A549 (cell line): Measurements from ENCODE around the gene NXNL2.

Source experiments
- CTCF ChIP-seq: fragments of >200 bp; sonication (Bioruptor Twin); formaldehyde crosslinking; IDR thresholded peaks from 3 replicates; pipeline ENCODE4 v1.5.1; 2016
- EHMT2 ChIP-seq: fragments of 200-600 bp; sonication (generic); IDR thresholded peaks from 2 replicates; pipeline ENCODE4 v1.6.1; 2016; ENCODE audit warnings: antibody characterized with exemption, low read depth, mild to moderate bottlenecking, moderate library complexity
- ESRRA ChIP-seq: fragments of 150-350 bp; IDR thresholded peaks from 2 replicates; pipeline ENCODE4 v1.6.1; 2014; ENCODE audit warnings: mild to moderate bottlenecking, low read length, borderline replicate concordance
- MAFK ChIP-seq: fragments of 450-650 bp; IDR thresholded peaks from 2 replicates; pipeline ENCODE4 v1.6.1; 2014; ENCODE audit not compliant: partially characterized antibody

GRCh38 chr9:88494983-88495721, 39.8 kb upstream of the NXNL2 start:
- no peak for TF ChIP-seq EHMT2
- TF ChIP-seq CTCF = no peak
- no peak for TF ChIP-seq MAFK
- no peak for TF ChIP-seq ESRRA
